ENCODE results near the gene SP4.

GRCh38 chr7:21550821-21551531, 123.1 kb downstream of the SP4 start:
- TF ChIP-seq EP300 (IDR thresholded peaks at IDR 0.05), result no peak
- TF ChIP-seq CTCF (IDR thresholded peaks at IDR 0.05), result no peak

Data from sigmoid colon (tissue), 4 donors.